Measurements from ENCODE around the gene EPHA2. TPM values are rescaled to one million over a fixed set of nuclear protein-coding genes. Genes with fewer than 3 reads are reported as not detected.

Gene EPHA2
- polyA plus RNA-seq, 1 of the 3 experiments (the other 2 are of a cell fraction): 126 TPM

DNA sequence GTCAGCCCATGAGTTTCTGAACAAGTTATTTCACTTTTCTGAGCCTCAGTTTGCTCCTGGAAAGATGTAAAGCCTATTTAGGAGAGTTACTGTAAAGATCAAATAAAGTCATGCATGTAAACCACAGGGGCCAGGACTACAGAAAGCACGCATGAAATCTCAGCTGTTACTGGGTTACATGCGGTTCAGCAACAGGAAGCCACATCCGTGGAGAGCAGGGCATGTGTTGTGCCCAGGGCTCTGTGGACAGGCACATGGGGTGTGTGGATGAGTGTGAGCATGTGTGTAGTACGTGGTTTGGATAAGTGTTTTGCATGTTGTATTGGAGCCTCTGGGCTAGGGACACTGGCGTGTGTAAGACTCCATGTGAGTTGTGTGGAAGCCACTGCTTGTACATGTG is 2.2 kb upstream of the EPHA2 start:
- no peaks in the 10 kb centered on the region for H3K9me3 ChIP-seq
- no peak overlapping the region for H2AFZ ChIP-seq (ENCODE audit: low read depth)
- H3K4me1 ChIP-seq (ENCODE audit: control insufficient read depth in 1 of 2, insufficient read depth in 2 of 2, low read depth in 1 of 2, low read length in 1 of 2): peaks cover 10 to 12% of the 10 kb centered on the region in 2 experiments; a peak in 3 of 4 replicates
- TF ChIP-seq RFX5 (IDR thresholded peaks at IDR 0.05; ENCODE audit: low read length): no peak
- TF ChIP-seq GATA2 (CRISPR knock-in tag; IDR thresholded peaks at IDR 0.05): no peak
- no peak for TF ChIP-seq RXRA (IDR thresholded peaks at IDR 0.05; ENCODE audit: borderline replicate concordance, low read depth)
- no peak for TF ChIP-seq GABPA (IDR thresholded peaks at IDR 0.05; ENCODE audit: low read depth)
- no peak for TF ChIP-seq NFIC (IDR thresholded peaks at IDR 0.05; ENCODE audit: borderline replicate concordance)
- H3K27me3 ChIP-seq (ENCODE audit: insufficient read depth): no peaks in the 10 kb centered on the region
- 0 out of 2 replicates have a peak, but pooled peaks cover 4% of the 10 kb centered on the region for H4K20me1 ChIP-seq (ENCODE audit: insufficient read depth)
- no peak overlapping the region for H3K4me3 ChIP-seq (ENCODE audit: low read depth in 2 of 2, low read length in 1 of 2)
- H3F3A ChIP-seq (replicated peaks; ENCODE audit: insufficient read depth): peaks cover 7% of the 10 kb centered on the region
- H3K9me2 ChIP-seq: no peaks in the 10 kb centered on the region
- no peak for DNase-seq
- no peaks in the 10 kb centered on the region for H3K36me3 ChIP-seq (replicated peaks in 1 of 2; ENCODE audit: control insufficient read depth in 1 of 2, insufficient read depth in 2 of 2, low read length in 1 of 2)
- H3K27ac ChIP-seq (ENCODE audit: low read depth in 2 of 2, low read length in 1 of 2): no peak overlapping the region
- H3K4me2 ChIP-seq: no peak overlapping the region
- no peak overlapping the region for H3K9ac ChIP-seq
- POLR2A ChIA-PET: no interaction called here
- CTCF ChIA-PET: interaction anchor here (2.4 kb wide), 1 partner anchor 79 kb away, joined by 8 read pairs; no protein-coding TSS in a partner anchor
- peaks cover 33% of the 10 kb centered on the region for H3K79me2 ChIP-seq (ENCODE audit: insufficient read depth)
- WGBS (ENCODE audit: low lambda C conversion rate): 89% methylated on average over 5 of the region's 5 CpGs

DNA sequence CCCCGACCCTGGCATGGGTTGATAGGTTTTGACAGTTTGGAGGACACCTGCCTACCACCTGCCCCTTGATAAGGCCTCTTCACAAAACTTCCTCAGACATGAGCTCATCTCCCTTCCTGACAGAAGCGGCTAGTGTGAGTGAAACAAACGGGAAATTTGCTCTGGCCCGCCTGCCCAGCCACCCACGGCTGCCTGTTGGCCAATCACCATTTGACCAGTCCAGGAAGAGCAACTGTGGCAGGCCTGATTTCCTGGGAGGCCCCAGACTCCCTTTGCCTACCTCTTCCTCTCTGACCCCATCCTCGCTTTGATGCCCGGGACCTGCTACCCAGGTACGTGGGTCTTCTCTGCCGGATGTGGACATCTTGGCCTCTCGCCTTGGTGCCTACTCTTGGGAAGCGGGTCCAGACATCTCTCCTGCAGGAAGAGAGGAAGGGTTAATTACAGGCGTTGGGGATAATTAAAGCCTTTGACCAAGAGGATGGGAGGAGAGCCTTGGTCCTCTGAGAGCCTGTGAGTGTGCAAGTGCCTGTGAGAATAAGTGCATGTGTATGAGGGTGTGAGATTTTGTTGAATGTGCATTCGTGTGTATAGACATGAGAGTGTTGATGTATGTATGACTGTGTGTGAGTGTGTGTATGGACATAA is 1.1 kb upstream of the EPHA2 start:
- H3K27me3 ChIP-seq (ENCODE audit: insufficient read depth): no peaks in the 10 kb centered on the region
- H3K9me2 ChIP-seq: no peaks in the 10 kb centered on the region
- 94% methylated on average over 8 of the region's 13 CpGs for WGBS (ENCODE audit: low lambda C conversion rate)
- peaks cover 7% of the 10 kb centered on the region for H3F3A ChIP-seq (replicated peaks; ENCODE audit: insufficient read depth)
- no peak overlapping the region for H3K4me3 ChIP-seq (ENCODE audit: low read depth in 2 of 2, low read length in 1 of 2)
- no peak for DNase-seq
- no peaks in the 10 kb centered on the region for H3K36me3 ChIP-seq (replicated peaks in 1 of 2; ENCODE audit: control insufficient read depth in 1 of 2, insufficient read depth in 2 of 2, low read length in 1 of 2)
- H3K4me2 ChIP-seq: no peak overlapping the region
- CTCF ChIA-PET: interaction anchor here (1.1 to 8.8 kb wide), 5 partner anchors 11 to 76 kb away, joined by 6 to 125 read pairs (median 7); no protein-coding TSS in a partner anchor
- H2AFZ ChIP-seq (ENCODE audit: low read depth): no peak overlapping the region
- H3K4me1 ChIP-seq (ENCODE audit: control insufficient read depth in 1 of 2, insufficient read depth in 2 of 2, low read depth in 1 of 2, low read length in 1 of 2): peaks cover 15 to 20% of the 10 kb centered on the region in 2 experiments; a peak in 3 of 4 replicates
- H3K9ac ChIP-seq: no peak overlapping the region
- H3K9me3 ChIP-seq: no peaks in the 10 kb centered on the region
- H3K79me2 ChIP-seq (ENCODE audit: insufficient read depth): peaks cover 44% of the 10 kb centered on the region
- 0 out of 2 replicates have a peak, but pooled peaks cover 4% of the 10 kb centered on the region for H4K20me1 ChIP-seq (ENCODE audit: insufficient read depth)
- POLR2A ChIA-PET: no interaction called here
- no peak overlapping the region for H3K27ac ChIP-seq (ENCODE audit: low read depth in 2 of 2, low read length in 1 of 2)
- no peak for TF ChIP-seq POLR2AphosphoS5 (IDR thresholded peaks at IDR 0.05; ENCODE audit: low read depth, low read length)
- TF ChIP-seq GABPA (IDR thresholded peaks at IDR 0.05; ENCODE audit: low read depth): no peak
- TF ChIP-seq YY1 (IDR thresholded peaks at IDR 0.05; ENCODE audit: low read depth): no peak
- no peak for TF ChIP-seq TAF1 (IDR thresholded peaks at IDR 0.05; ENCODE audit: borderline replicate concordance, low read depth, low read length)
- no peak for TF ChIP-seq TCF12 (IDR thresholded peaks at IDR 0.05)
- no peak for TF ChIP-seq SIN3A (IDR thresholded peaks at IDR 0.05; ENCODE audit: borderline replicate concordance, low read depth, low read length)
- TF ChIP-seq PBX3 (IDR thresholded peaks at IDR 0.05): no peak
- TF ChIP-seq RCOR1 (IDR thresholded peaks at IDR 0.05; ENCODE audit: low read length): no peak
- TF ChIP-seq FOSL2 (IDR thresholded peaks at IDR 0.05; ENCODE audit: borderline replicate concordance, low read depth): no peak
- TF ChIP-seq, protein P1, sequence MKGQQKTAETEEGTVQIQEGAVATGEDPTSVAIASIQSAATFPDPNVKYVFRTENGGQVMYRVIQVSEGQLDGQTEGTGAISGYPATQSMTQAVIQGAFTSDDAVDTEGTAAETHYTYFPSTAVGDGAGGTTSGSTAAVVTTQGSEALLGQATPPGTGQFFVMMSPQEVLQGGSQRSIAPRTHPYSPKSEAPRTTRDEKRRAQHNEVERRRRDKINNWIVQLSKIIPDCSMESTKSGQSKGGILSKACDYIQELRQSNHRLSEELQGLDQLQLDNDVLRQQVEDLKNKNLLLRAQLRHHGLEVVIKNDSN (IDR thresholded peaks at IDR 0.05; ENCODE audit: borderline replicate concordance, low read depth): no peak
- TF ChIP-seq FOXJ3 (CRISPR knock-in tag; IDR thresholded peaks at IDR 0.05): no peak
- TF ChIP-seq JUND (IDR thresholded peaks at IDR 0.05): no peak
- no peak for TF ChIP-seq MAX (IDR thresholded peaks at IDR 0.05; ENCODE audit: low read depth)
- no peak for TF ChIP-seq NRF1 (IDR thresholded peaks at IDR 0.05; ENCODE audit: low read depth, low read length)
- TF ChIP-seq, protein P2, sequence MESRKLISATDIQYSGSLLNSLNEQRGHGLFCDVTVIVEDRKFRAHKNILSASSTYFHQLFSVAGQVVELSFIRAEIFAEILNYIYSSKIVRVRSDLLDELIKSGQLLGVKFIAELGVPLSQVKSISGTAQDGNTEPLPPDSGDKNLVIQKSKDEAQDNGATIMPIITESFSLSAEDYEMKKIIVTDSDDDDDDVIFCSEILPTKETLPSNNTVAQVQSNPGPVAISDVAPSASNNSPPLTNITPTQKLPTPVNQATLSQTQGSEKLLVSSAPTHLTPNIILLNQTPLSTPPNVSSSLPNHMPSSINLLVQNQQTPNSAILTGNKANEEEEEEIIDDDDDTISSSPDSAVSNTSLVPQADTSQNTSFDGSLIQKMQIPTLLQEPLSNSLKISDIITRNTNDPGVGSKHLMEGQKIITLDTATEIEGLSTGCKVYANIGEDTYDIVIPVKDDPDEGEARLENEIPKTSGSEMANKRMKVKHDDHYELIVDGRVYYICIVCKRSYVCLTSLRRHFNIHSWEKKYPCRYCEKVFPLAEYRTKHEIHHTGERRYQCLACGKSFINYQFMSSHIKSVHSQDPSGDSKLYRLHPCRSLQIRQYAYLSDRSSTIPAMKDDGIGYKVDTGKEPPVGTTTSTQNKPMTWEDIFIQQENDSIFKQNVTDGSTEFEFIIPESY (IDR thresholded peaks at IDR 0.05; ENCODE audit: borderline replicate concordance, low read depth): no peak
- no peak for TF ChIP-seq GATA2 (CRISPR knock-in tag; IDR thresholded peaks at IDR 0.05)
- TF ChIP-seq, protein P3, sequence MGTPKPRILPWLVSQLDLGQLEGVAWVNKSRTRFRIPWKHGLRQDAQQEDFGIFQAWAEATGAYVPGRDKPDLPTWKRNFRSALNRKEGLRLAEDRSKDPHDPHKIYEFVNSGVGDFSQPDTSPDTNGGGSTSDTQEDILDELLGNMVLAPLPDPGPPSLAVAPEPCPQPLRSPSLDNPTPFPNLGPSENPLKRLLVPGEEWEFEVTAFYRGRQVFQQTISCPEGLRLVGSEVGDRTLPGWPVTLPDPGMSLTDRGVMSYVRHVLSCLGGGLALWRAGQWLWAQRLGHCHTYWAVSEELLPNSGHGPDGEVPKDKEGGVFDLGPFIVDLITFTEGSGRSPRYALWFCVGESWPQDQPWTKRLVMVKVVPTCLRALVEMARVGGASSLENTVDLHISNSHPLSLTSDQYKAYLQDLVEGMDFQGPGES (IDR thresholded peaks at IDR 0.05; ENCODE audit: low read depth, low read length): no peak
